GDM1 (cell line): ENCODE results near the gene ACCS.

Experiments used
- DNase-seq: peaks from one replicate; lab custom pipeline; 2025; lab: John Stamatoyannopoulos, UW

The ACCS gene

DNA sequence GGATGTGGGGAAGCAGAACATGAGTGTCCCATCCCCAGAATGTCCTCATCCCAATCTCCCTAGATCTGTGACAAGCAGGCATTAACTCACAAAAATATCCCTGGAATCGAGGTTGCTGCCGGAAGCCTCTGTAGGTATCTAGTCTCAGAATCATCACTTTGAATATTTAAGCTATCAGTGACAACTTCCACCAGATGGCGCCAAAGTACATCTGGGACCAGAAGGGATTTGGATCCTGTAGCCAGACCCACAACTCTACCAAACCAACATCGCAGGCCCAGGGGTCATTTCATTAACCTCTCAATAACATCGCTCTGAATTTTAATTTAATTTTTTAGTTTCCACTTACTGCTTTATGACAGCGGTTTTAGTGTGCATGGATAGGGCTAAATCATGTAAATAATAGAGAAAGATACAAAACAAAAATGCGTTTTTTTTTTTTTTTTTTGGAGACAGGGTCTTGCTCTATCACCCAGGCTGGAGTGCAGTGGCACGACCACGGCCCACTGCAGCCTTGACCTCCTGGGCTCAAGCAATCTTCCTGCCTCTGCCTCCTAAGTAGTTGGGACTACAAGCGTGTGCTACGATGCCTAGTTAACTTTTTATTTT, 28.3 kb downstream of the ACCS start:
- no peak for DNase-seq

GRCh38 chr11:44095506-44096359, 29.7 kb downstream of the ACCS start, which contains the start of gene EXT2:
Gene EXT2 (plus strand): TSS chr11:44095678. CDS start chr11:44107713, 12,035 bp downstream.
- DNase-seq = peak; percentile 74

GRCh38 chr11:44096360-44097185, 30.5 kb downstream of the ACCS start:
- DNase-seq = no peak

- no peak for DNase-seq
These were observed 31.8 kb downstream of the ACCS start for GRCh38 chr11:44097821-44098220.

DNA sequence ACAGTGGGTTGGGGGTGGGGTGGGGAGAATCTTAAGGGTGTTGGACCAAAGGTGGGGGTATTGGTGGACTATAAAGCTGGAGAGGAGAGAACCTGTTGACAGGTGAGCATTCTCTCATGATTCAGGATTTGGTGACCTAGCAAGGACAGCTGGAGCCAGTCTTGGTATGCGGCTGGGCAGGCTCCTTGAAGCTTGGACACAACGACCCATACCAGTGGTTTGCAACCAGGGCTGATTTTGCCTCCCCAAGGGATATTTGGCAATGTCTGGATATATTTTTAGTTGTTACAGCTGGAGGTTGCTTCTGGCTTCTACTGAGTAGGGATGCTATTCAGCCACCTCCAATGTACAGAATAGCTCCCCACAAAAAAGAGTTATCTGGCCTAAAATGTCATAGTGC, 35.0 kb downstream of the ACCS start:
- no peak for DNase-seq

DNA sequence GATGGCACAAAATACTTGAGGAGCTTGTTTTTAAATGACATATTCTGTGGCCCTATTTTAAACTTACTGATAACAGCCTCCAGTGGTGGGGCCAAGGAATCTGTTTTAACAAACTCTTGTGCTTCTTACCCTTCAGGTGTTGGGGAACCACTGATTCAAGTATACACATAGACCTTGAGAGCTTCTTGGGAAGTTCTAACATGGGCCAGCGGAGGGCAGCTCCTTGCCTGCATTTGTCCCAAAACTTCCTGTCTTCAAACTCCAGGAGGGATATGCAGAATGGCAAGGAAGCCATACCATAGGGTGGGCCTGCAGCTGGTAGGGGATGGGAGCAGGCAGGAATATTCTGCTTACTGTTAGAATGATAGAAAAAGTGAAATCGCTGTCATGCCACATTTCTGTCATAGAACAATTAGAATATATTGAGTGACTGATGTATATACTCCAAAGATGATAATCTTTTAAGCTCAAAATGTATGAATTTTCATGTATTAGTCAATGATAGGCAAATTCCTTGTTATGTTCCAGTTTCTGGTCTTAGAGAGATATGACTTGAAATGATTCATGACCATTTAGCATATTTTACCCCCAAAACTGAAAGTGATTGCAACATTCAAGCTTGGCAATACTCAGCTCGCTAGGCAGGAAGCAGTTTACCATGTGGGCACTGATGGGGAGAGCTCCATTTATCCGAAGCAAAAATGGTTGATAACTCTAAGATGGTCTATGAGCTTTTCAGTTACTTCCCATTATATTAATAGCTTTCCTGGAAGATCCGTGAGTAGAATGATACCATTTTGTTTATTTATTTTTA, 38.6 kb downstream of the ACCS start:
- no peak for DNase-seq

- no peak for DNase-seq
These were observed 42.2 kb downstream of the ACCS start for GRCh38 chr11:44108260-44108659.

DNA sequence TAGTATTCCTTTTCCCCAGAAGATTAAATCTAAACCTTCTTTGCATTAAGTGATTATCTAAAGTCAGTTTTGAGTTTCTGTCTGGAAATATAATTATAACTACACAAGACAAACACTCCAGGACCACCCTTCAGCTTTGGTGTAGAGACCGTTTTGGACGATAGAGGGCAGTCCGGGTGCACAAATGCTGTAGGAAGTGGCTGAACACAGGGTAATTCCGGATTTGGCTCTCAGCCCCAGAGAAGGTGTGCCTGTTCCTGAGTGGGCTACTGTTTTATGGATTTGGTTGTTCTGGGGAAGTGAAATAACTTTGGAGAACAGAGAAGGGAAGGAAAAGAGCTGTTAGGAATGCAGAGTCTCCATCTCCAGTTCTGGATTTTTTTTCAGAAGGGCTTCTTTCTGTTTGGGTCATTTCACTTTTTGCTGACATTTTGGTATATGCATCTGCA, 44.2 kb downstream of the ACCS start:
- DNase-seq = peak; percentile 32

- no peak for DNase-seq
These were observed 46.2 kb downstream of the ACCS start for GRCh38 chr11:44112091-44112821.

DNA sequence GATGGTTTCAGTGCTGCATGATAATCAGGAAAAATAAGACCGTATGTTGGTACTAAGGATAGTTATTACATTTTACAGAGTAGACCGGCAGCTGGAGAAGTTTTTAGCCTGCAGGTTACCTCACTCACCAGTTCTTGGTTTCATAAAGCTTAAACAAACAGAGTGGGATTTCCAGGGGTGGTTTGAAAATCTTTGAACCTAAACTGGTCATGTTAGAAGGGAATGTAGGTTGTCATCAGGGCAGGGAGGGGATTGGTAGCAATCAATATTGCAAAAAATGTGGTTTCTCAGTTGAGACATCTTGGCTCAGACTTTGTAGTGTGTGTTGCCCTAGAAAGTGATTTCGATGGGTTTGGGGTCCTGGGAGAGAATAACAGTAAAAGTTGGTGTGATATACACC, 46.9 kb downstream of the ACCS start:
- DNase-seq = no peak

DNA sequence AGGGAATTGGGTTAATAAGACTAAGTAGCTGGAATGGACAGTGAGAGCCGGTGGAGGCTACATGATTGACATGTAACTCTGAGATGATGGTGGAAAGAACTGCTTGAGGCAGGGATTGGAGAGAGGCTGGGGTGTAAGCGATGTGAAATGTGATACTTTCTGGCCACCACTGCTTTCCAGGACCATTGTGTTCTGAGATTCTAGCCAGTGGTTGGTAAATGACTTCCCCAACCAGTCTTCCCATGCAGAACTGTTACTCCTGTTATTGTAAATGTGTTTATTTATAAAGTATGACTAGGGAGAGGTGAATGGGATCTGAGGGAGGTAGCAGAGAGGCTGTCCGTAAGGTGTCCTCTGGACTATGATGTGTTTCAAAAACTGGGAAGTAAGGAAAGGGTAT, 47.5 kb downstream of the ACCS start:
- DNase-seq = no peak

GRCh38 chr11:44116234-44116830, 50.3 kb downstream of the ACCS start:
- DNase-seq = no peak

GRCh38 chr11:44120169-44120568, 54.1 kb downstream of the ACCS start:
- no peak for DNase-seq

DNA sequence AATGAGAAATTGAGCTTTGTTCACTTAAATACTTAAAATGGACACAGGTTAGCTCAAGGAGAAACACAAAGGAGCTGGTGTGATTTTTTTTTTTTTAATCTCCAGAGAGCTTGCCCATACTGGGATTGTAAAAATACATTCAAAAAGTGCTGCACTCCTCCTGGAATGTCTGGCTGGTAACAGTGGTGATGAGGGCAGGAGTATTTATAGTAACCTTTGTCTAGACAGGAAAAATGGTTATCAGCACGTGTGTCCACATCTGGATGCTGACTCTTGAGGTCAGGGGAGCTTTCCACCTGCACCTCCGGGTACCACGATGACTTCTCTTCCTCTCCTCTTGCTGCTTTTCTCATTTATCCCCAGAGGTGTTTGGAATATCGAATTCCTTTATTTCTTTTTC, 59.5 kb downstream of the ACCS start:
- DNase-seq = no peak

DNA sequence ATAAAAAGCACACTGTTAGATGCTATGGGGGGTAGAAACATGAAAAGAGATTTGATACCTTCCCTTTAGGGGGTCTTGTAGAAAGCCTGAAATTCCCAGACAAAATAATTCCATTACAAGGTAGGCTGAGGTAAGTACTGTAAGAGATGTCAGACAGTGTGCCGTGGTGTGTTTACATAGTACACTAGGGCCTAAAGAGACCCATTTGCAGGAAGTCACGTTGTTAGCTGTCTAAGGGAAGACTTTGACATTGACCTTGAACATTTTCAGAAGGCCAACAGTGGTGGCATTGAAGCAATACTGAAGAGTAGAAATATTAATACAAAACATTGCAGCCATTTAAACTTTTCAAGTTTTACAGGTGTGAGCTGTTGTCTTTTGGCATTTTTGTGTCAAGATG, 60.2 kb downstream of the ACCS start:
- no peak for DNase-seq

GRCh38 chr11:44127130-44127529, 61.1 kb downstream of the ACCS start:
- DNase-seq = no peak

DNA sequence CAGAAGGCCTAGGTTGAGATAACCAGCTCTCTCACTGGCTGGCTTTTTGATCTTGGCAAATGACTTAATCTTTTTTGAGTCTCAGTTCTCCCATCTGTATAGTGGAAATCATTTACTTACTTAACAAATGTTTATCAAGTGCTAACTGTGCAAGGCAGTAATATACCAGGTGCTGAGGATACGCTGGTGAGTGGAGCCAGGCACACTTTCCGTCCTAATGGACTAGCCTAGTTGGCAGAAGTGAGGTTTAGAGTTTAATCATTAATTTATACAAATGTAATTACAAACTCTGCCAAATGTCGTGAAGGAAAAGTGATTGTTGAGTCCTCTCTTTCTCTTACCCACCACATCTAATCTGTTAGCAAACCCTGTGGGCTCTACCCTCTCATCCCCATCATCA, 62.7 kb downstream of the ACCS start:
- no peak for DNase-seq

- DNase-seq = no peak
These were observed 64.7 kb downstream of the ACCS start for GRCh38 chr11:44130751-44131150.

- DNase-seq = no peak
These were observed 67.4 kb downstream of the ACCS start for GRCh38 chr11:44133335-44133946.
